OCI-LY7 (cell line): Measurements from ENCODE around the gene RCBTB2. TPM values are rescaled to one million over a fixed set of nuclear protein-coding genes. Genes with fewer than 3 reads are reported as not detected.

Experiments used
- BruUV-seq: library from RNA; stranded (reverse); fragments of 400-500 nt; replicated peaks from 2 replicates; lab custom pipeline; 2021; lab: Mats Ljungman, UMichigan
- CTCF ChIA-PET: fragments of 300-600 bp; sonication (Branson Sonifier 250); formaldehyde crosslinking; loops from one replicate; lab custom pipeline; 2022; ENCODE audit warnings: antibody characterized with exemption; ENCODE audit not compliant: unreplicated experiment; lab: Charles Lee
- POLR2A ChIA-PET: fragments of 300-600 bp; sonication (Branson Sonifier 250); formaldehyde crosslinking; loops from one replicate; lab custom pipeline; 2022; ENCODE audit warnings: antibody characterized with exemption; lab: Charles Lee
- DNase-seq: peaks from one replicate; pipeline ENCODE4 v3.0.0-alpha.2; 2015; ENCODE audit warnings: low spot score
- H2AFZ ChIP-seq: fragments of 200-600 bp; sonication (generic), shearing (Covaris generic); 2 replicates; pipeline ENCODE4 v1.6.1; 2014; ENCODE audit warnings: mild to moderate bottlenecking, antibody characterized with exemption, low read length, moderate library complexity
- H3K27ac ChIP-seq: fragments of 200-600 bp; sonication (generic); 2 replicates; pipeline ENCODE4 v1.5.1; 2014; ENCODE audit warnings: mixed run types, low read depth, mild to moderate bottlenecking, moderate library complexity, low read length, inconsistent platforms; ENCODE audit not compliant: poor library complexity, severe bottlenecking
- H3K36me3 ChIP-seq: fragments of 200-600 bp; sonication (generic); 2 replicates; pipeline ENCODE4 v1.6.1; 2014; ENCODE audit warnings: mild to moderate bottlenecking, antibody characterized with exemption, low read length, moderate library complexity, mixed read lengths; ENCODE audit not compliant: insufficient read depth
- H3K4me1 ChIP-seq: fragments of 200-600 bp; sonication (generic); 2 replicates; pipeline ENCODE4 v1.5.1; 2014; ENCODE audit warnings: mild to moderate bottlenecking, low read length; ENCODE audit not compliant: insufficient read depth, poor library complexity, severe bottlenecking
- H3K4me2 ChIP-seq: fragments of 200-600 bp; sonication (generic); 2 replicates; pipeline ENCODE4 v1.6.1; 2014; ENCODE audit warnings: mild to moderate bottlenecking, low read length
- H3K4me3 ChIP-seq: fragments of 200-600 bp; sonication (generic); 2 replicates; pipeline ENCODE4 v1.5.1; 2014; ENCODE audit warnings: mild to moderate bottlenecking, low read depth, low read length; ENCODE audit not compliant: poor library complexity, severe bottlenecking
- H3K79me2 ChIP-seq: fragments of 200-600 bp; sonication (generic); 2 replicates; pipeline ENCODE4 v1.6.1; 2016; ENCODE audit warnings: low read depth, mild to moderate bottlenecking, low read length, moderate library complexity, mixed read lengths; ENCODE audit not compliant: insufficient read depth
- H3K9me2 ChIP-seq: fragments of 200-600 bp; sonication (generic); 2 replicates; pipeline ENCODE4 v1.6.1; 2016; ENCODE audit warnings: mild to moderate bottlenecking, low read length, mixed read lengths; ENCODE audit not compliant: insufficient read depth
- H3K9me3 ChIP-seq: fragments of 200-600 bp; sonication (generic); 2 replicates; pipeline ENCODE4 v1.6.1; 2014; ENCODE audit warnings: mild to moderate bottlenecking, mixed run types, low read length, mixed read lengths
- H4K20me1 ChIP-seq: fragments of 200-600 bp; sonication (generic); 2 replicates; pipeline ENCODE4 v1.6.1; 2014; ENCODE audit warnings: mild to moderate bottlenecking, antibody characterized with exemption, low read length, moderate library complexity, mixed read lengths; ENCODE audit not compliant: insufficient read depth
- CTCF ChIP-seq: fragments of 200-600 bp; sonication (generic); conservative IDR thresholded peaks from 2 replicates; pipeline ENCODE4 v1.5.1; 2014; ENCODE audit warnings: mild to moderate bottlenecking, antibody characterized with exemption, low read length, moderate library complexity, mixed read lengths
- EZH2phosphoT487 ChIP-seq: fragments of 200-600 bp; sonication (generic); IDR thresholded peaks from 2 replicates; pipeline ENCODE4 v1.6.1; 2018; ENCODE audit warnings: low read depth, borderline replicate concordance, mild to moderate bottlenecking, mixed run types, antibody characterized with exemption, low read length, moderate library complexity, mixed read lengths
- intact Hi-C: fragments of 100-400 bp; cut with micrococcal nuclease; formaldehyde crosslinking; loops from one replicate; pipeline ENCODE4 v1.10.0; 2022; ENCODE audit not compliant: unreplicated experiment
- total RNA-seq, 2 experiments: library from RNA; depleted of rRNA in 1 of 2; stranded (reverse); fragments of >200 nt in 1 of 2; shearing (Covaris generic) in 1 of 2; gene quantifications; 2 replicates each; pipeline ENCODE4 v1.2.3, GENCODE V29; 2014 to 2022

The RCBTB2 gene
- total RNA-seq, 2 experiments from 2014 or later = 7.2 to 9.0 TPM

GRCh38 chr13:48486362-48486761 is 46.5 kb downstream of the RCBTB2 start:
- TF ChIP-seq EZH2phosphoT487 = no peak
- TF ChIP-seq CTCF = no peak
- Histone ChIP-seq H3K36me3 (peaks cover 75% of the 10 kb centered on the region), H3K4me2 (no peak overlapping the region), H3K4me1 (peaks cover 26% of the 10 kb centered on the region), H3K4me3 (no peak overlapping the region), H4K20me1 (no peaks in the 10 kb centered on the region; the same call in 1 of the 2 replicates), H3K9me3 (no peaks in the 10 kb centered on the region), H2AFZ (no peak overlapping the region), H3K27ac (no peak overlapping the region), H3K9me2 (no peaks in the 10 kb centered on the region), H3K79me2 (no peaks in the 10 kb centered on the region)
- POLR2A ChIA-PET = interaction anchor here (0.9 kb wide), 1 partner anchor 146 kb away, joined by 4 read pairs; no protein-coding TSS in a partner anchor
- BruUV-seq = no TSS peak
- no peak for DNase-seq
- CTCF ChIA-PET = no interaction called here
- intact Hi-C loops = no loop called here

- Histone ChIP-seq H3K9me2 (no peaks in the 10 kb centered on the region), H2AFZ (no peak overlapping the region), H3K36me3 (peaks cover 83% of the 10 kb centered on the region), H3K79me2 (no peaks in the 10 kb centered on the region), H4K20me1 (no peaks in the 10 kb centered on the region; the same call in 1 of the 2 replicates), H3K4me2 (no peak overlapping the region), H3K4me1 (peaks cover 19% of the 10 kb centered on the region), H3K4me3 (no peak overlapping the region), H3K27ac (no peak overlapping the region), H3K9me3 (no peaks in the 10 kb centered on the region)
- ChIA-PET POLR2A (interaction anchor here (0.7 to 1.0 kb wide), 5 partner anchors 22 to 1734 kb away, joined by 3 to 6 read pairs (median 4); no protein-coding TSS in a partner anchor), CTCF (interaction anchor here (0.5 kb wide), 1 partner anchor 59 kb away, joined by 3 read pairs; no protein-coding TSS in a partner anchor)
- no peak for DNase-seq
- TF ChIP-seq CTCF = no peak
- no peak for TF ChIP-seq EZH2phosphoT487
- intact Hi-C loops = no loop called here
- BruUV-seq = no TSS peak
Observed at GRCh38 chr13:48485432-48485831, 47.4 kb downstream of the RCBTB2 start.

GRCh38 chr13:48483575-48483974 is 49.3 kb downstream of the RCBTB2 start:
- Histone ChIP-seq H4K20me1 (no peaks in the 10 kb centered on the region), H3K36me3 (peaks cover 84% of the 10 kb centered on the region), H3K27ac (no peak overlapping the region), H3K4me2 (no peak overlapping the region), H3K4me1 (peaks cover 4% of the 10 kb centered on the region), H3K79me2 (no peaks in the 10 kb centered on the region), H2AFZ (no peak overlapping the region), H3K9me3 (no peaks in the 10 kb centered on the region), H3K9me2 (no peaks in the 10 kb centered on the region), H3K4me3 (no peak overlapping the region)
- intact Hi-C loops = no loop called here
- ChIA-PET CTCF (no interaction called here), POLR2A (interaction anchor here (1.0 to 1.7 kb wide), 2 partner anchors 45 to 62 kb away, joined by 3 to 4 read pairs; no protein-coding TSS in a partner anchor)
- no TSS peak for BruUV-seq
- DNase-seq = no peak
- no peak for TF ChIP-seq EZH2phosphoT487
- no peak for TF ChIP-seq CTCF
